ENCODE measurements around the gene PRKCZ. TPM values are rescaled to one million over a fixed set of nuclear protein-coding genes. Genes with fewer than 3 reads are reported as not detected.
A peak's percentile ranks its signal among the peaks of the same experiment; 100 is the strongest.

PRKCZ gene
- total and polyA plus RNA-seq, 9 donors: 3.4 to 16.1 (median 5.8) TPM

GRCh38 chr1:2199042-2199810 is 149.0 kb downstream of the PRKCZ start:
- Histone ChIP-seq H3K9me3 (no peaks in the 10 kb centered on the region), H3K27ac (peak overlapping the region; percentile 63 to 65), H3K4me1 (ENCODE audit: insufficient read depth) (peaks cover 9% of the 10 kb centered on the region), H3K27me3 (no peaks in the 10 kb centered on the region), H3K36me3 (no peaks in the 10 kb centered on the region), H3K4me3 (peak overlapping the region; percentile 38)
- DNase-seq: peak; percentile 84 to 94 (median 87)
- intact Hi-C loops (cut with DNase I): loop anchor here in 3 of 4 donors (2.0 to 10.0 kb wide), 6 partner anchors 33 to 184 kb away; no protein-coding TSS in a partner anchor
- TF ChIP-seq POLR2A (IDR thresholded peaks at IDR 0.05) (peak; percentile 93), EP300 (IDR thresholded peaks at IDR 0.05) (no peak)
- WGBS, 3 donors: 1 to 7% (median 5%) methylated on average over 22 to 24 of the region's 24 CpGs

GRCh38 chr1:2200308-2200943 is 150.2 kb downstream of the PRKCZ start:
- Histone ChIP-seq H3K4me3 (no peak overlapping the region), H3K27me3 (no peaks in the 10 kb centered on the region), H3K27ac (no peak overlapping the region), H3K9me3 (no peaks in the 10 kb centered on the region), H3K4me1 (ENCODE audit: insufficient read depth) (peaks cover 11% of the 10 kb centered on the region), H3K36me3 (no peaks in the 10 kb centered on the region)
- TF ChIP-seq POLR2A (IDR thresholded peaks at IDR 0.05): no peak
- no peak for TF ChIP-seq EP300 (IDR thresholded peaks at IDR 0.05)
- no peak for TF ChIP-seq CTCF (IDR thresholded peaks at IDR 0.05)
- DNase-seq: peak in 2 of 5 donors; percentile 33 to 39
- intact Hi-C loops (cut with DNase I): loop anchor here in 2 of 4 donors (1.0 to 5.0 kb wide), 2 partner anchors 117 to 181 kb away; no protein-coding TSS in a partner anchor
- WGBS, 3 donors: 74 to 80% (median 76%) methylated on average over 21 of the region's 21 CpGs

GRCh38 chr1:2201062-2201461 is 150.9 kb downstream of the PRKCZ start:
- H3K4me3 ChIP-seq: no peak overlapping the region
- H3K27me3 ChIP-seq: no peaks in the 10 kb centered on the region
- H3K36me3 ChIP-seq: no peaks in the 10 kb centered on the region
- peaks cover 14% of the 10 kb centered on the region for H3K4me1 ChIP-seq (ENCODE audit: insufficient read depth)
- 85 to 90% (median 86%) methylated on average over 14 of the region's 14 CpGs for WGBS, 3 donors
- DNase-seq: peak in 2 of 5 donors; percentile 38 to 40
- intact Hi-C loops (cut with DNase I): loop anchor here in 1 of 4 donors (5.0 kb wide), 1 partner anchor 116 kb away; no protein-coding TSS in a partner anchor
- H3K9me3 ChIP-seq: no peaks in the 10 kb centered on the region
- TF ChIP-seq EP300 (IDR thresholded peaks at IDR 0.05) (no peak), CTCF (IDR thresholded peaks at IDR 0.05) (no peak), POLR2A (IDR thresholded peaks at IDR 0.05) (no peak)
- H3K27ac ChIP-seq: no peak overlapping the region

- no peaks in the 10 kb centered on the region for H3K27me3 ChIP-seq
- no peak overlapping the region for H3K4me3 ChIP-seq
- H3K36me3 ChIP-seq: no peaks in the 10 kb centered on the region
- TF ChIP-seq EP300 (IDR thresholded peaks at IDR 0.05) (no peak), POLR2A (IDR thresholded peaks at IDR 0.05) (no peak), CTCF (IDR thresholded peaks at IDR 0.05) (no peak)
- peak in 1 of 5 donors; percentile 30 for DNase-seq
- no peaks in the 10 kb centered on the region for H3K9me3 ChIP-seq
- 88 to 90% (median 88%) methylated on average over 9 of the region's 9 CpGs for WGBS, 3 donors
- intact Hi-C loops (cut with DNase I): loop anchor here in 1 of 4 donors (5.0 kb wide), 1 partner anchor 115 kb away; no protein-coding TSS in a partner anchor
- peaks cover 16% of the 10 kb centered on the region for H3K4me1 ChIP-seq (ENCODE audit: insufficient read depth)
- no peak overlapping the region for H3K27ac ChIP-seq
Observed at GRCh38 chr1:2202008-2202575, 151.9 kb downstream of the PRKCZ start.
